GM19351 (cell line): ENCODE data around the gene LEF1.

Experiments
- ATAC-seq: cut with Tn5 transposase; IDR thresholded peaks from one replicate; pipeline ENCODE4 v1.9.1; 2021; ENCODE audit warnings: mild to moderate bottlenecking, moderate library complexity; ENCODE audit not compliant: unreplicated experiment

The LEF1 gene

GRCh38 chr4:108175966-108176365 is 7.2 kb upstream of the LEF1 start:
- ATAC-seq, result no peak

GRCh38 chr4:108174856-108175255 is 6.1 kb upstream of the LEF1 start:
- ATAC-seq, result no peak

GRCh38 chr4:108173599-108174057 is 4.9 kb upstream of the LEF1 start:
- ATAC-seq, result no peak

- peak; percentile 56 for ATAC-seq
Measured at GRCh38 chr4:108172753-108173598, 4.2 kb upstream of the LEF1 start.

- peak; percentile 23 for ATAC-seq
Measured at GRCh38 chr4:108172231-108172752, 3.6 kb upstream of the LEF1 start.

GRCh38 chr4:108171339-108172230 is 2.9 kb upstream of the LEF1 start:
- no peak for ATAC-seq

- ATAC-seq, result no peak
Measured at GRCh38 chr4:108170631-108171338, 2.1 kb upstream of the LEF1 start.

GRCh38 chr4:108169664-108170063 is 932 bp upstream of the LEF1 start:
- ATAC-seq, result no peak

- no peak for ATAC-seq
Measured at GRCh38 chr4:108168160-108168670, 517 bp downstream of the LEF1 start.

GRCh38 chr4:108166441-108167315 is 2.1 kb downstream of the LEF1 start:
- peak; percentile 41 for ATAC-seq

- no peak for ATAC-seq
Measured at GRCh38 chr4:108166038-108166437, 2.7 kb downstream of the LEF1 start.

- no peak for ATAC-seq
Measured at GRCh38 chr4:108165586-108165985, 3.1 kb downstream of the LEF1 start.

- ATAC-seq, result no peak
Measured at GRCh38 chr4:108163351-108163750, 5.4 kb downstream of the LEF1 start.

GRCh38 chr4:108160741-108161352 is 7.9 kb downstream of the LEF1 start:
- no peak for ATAC-seq

GRCh38 chr4:108159845-108160244 is 8.9 kb downstream of the LEF1 start:
- no peak for ATAC-seq

GRCh38 chr4:108157655-108158054 is 11.1 kb downstream of the LEF1 start:
- no peak for ATAC-seq

GRCh38 chr4:108156391-108156790 is 12.3 kb downstream of the LEF1 start:
- ATAC-seq, result no peak

GRCh38 chr4:108155373-108155772 is 13.4 kb downstream of the LEF1 start:
- ATAC-seq, result no peak

- ATAC-seq, result no peak
Measured at GRCh38 chr4:108152980-108153379, 15.8 kb downstream of the LEF1 start.
